Neuronal stem cell (in vitro differentiated cells): ENCODE measurements around the gene PIERCE2.

Experiments
- DNase-seq: peaks from one replicate; pipeline ENCODE4 v3.0.0-alpha.2; 2013; ENCODE audit warnings: low spot score
- H2AFZ ChIP-seq: one replicate; pipeline ENCODE4 v1.6.1; 2013; ENCODE audit warnings: mild to moderate bottlenecking, low read length, inconsistent platforms
- H2AK5ac ChIP-seq: 2 replicates; pipeline ENCODE4 v1.6.1; 2013; ENCODE audit warnings: low read depth, mild to moderate bottlenecking, inconsistent platforms, low read length, moderate library complexity, mixed read lengths
- H2BK120ac ChIP-seq: 2 replicates; pipeline ENCODE4 v1.6.1; 2013; ENCODE audit warnings: low read depth, mild to moderate bottlenecking, inconsistent platforms, low read length, moderate library complexity, mixed read lengths
- H2BK12ac ChIP-seq: one replicate; pipeline ENCODE4 v1.6.1; 2013; ENCODE audit warnings: low read length, inconsistent platforms
- H2BK15ac ChIP-seq: 2 replicates; pipeline ENCODE4 v1.6.1; 2013; ENCODE audit warnings: mild to moderate bottlenecking, low read length, inconsistent platforms, mixed read lengths
- H2BK5ac ChIP-seq: one replicate; pipeline ENCODE4 v1.6.1; 2013; ENCODE audit warnings: inconsistent platforms, mild to moderate bottlenecking, low read length, moderate library complexity
- H3K14ac ChIP-seq: one replicate; pipeline ENCODE4 v1.6.1; 2013; ENCODE audit warnings: low read length, inconsistent platforms
- H3K18ac ChIP-seq: 2 replicates; pipeline ENCODE4 v1.6.1; 2013; ENCODE audit warnings: low read length, inconsistent platforms
- H3K23ac ChIP-seq: 2 replicates; pipeline ENCODE4 v1.6.1; 2013; ENCODE audit warnings: low read depth, mild to moderate bottlenecking, mixed read lengths, low read length, inconsistent platforms; ENCODE audit not compliant: poor library complexity
- H3K27ac ChIP-seq: replicated peaks from 3 replicates; pipeline ENCODE4 v1.5.1; 2013; ENCODE audit warnings: low read length, inconsistent platforms
- H3K27me3 ChIP-seq, 3 experiments: 2 replicates each; pipeline ENCODE4 v1.6.1; 2013; ENCODE audit warnings: low read length in 3 of 3, mild to moderate bottlenecking in 2 of 3, inconsistent platforms in 1 of 3, low read depth in 1 of 3, mixed read lengths in 1 of 3, moderate library complexity in 1 of 3; ENCODE audit not compliant: control insufficient read depth in 3 of 3, insufficient read depth in 3 of 3
- H3K36me3 ChIP-seq, 2 donors: replicated peaks in 1 of 2; 2 replicates each; pipeline ENCODE4 v1.6.1; 2013; ENCODE audit warnings: low read length in 2 of 2; ENCODE audit not compliant: control insufficient read depth in 2 of 2, insufficient read depth in 2 of 2
- H3K4ac ChIP-seq: 2 replicates; pipeline ENCODE4 v1.6.1; 2013; ENCODE audit warnings: inconsistent platforms, mild to moderate bottlenecking, low read length, moderate library complexity
- H3K4me1 ChIP-seq, 2 donors: 1 replicate in 1 of 2; 2 replicates in 1 of 2; pipeline ENCODE4 v1.6.1; 2013; ENCODE audit warnings: low read length in 2 of 2, low read depth in 1 of 2; ENCODE audit not compliant: control insufficient read depth in 2 of 2, insufficient read depth in 1 of 2
- H3K4me2 ChIP-seq: one replicate; pipeline ENCODE4 v1.6.1; 2013; ENCODE audit warnings: mild to moderate bottlenecking, low read length, inconsistent platforms; ENCODE audit not compliant: insufficient read depth, poor library complexity, severe bottlenecking
- H3K4me3 ChIP-seq, 2 donors: 2 replicates each; pipeline ENCODE4 v1.5.1; 2013; ENCODE audit warnings: low read length in 2 of 2, mild to moderate bottlenecking in 2 of 2, inconsistent platforms in 1 of 2, moderate library complexity in 1 of 2
- H3K79me1 ChIP-seq: one replicate; pipeline ENCODE4 v1.6.1; 2013; ENCODE audit warnings: low read depth, mild to moderate bottlenecking, inconsistent platforms, low read length, moderate library complexity
- H3K9ac ChIP-seq: one replicate; pipeline ENCODE4 v1.6.1; 2013; ENCODE audit warnings: mild to moderate bottlenecking, low read depth, low read length, inconsistent platforms; ENCODE audit not compliant: poor library complexity
- H3K9me3 ChIP-seq, 2 donors: replicated peaks in 1 of 2; 2 replicates each; pipeline versions ENCODE3 to v1.6.1; 2013; ENCODE audit warnings: low read length in 2 of 2, mild to moderate bottlenecking in 2 of 2, inconsistent platforms in 1 of 2, low read depth in 1 of 2, mixed read lengths in 1 of 2, moderate library complexity in 1 of 2; ENCODE audit not compliant: control insufficient read depth in 2 of 2, insufficient read depth in 1 of 2
- H4K8ac ChIP-seq: one replicate; pipeline ENCODE4 v1.6.1; 2013; ENCODE audit warnings: low read depth, mild to moderate bottlenecking, inconsistent platforms, low read length, moderate library complexity
- H4K91ac ChIP-seq: one replicate; pipeline ENCODE4 v1.6.1; 2013; ENCODE audit warnings: low read length, low read depth, mild to moderate bottlenecking, inconsistent platforms; ENCODE audit not compliant: poor library complexity
- WGBS, 2 donors: extraction: QIAGEN DNeasy Blood & Tissue Kit; methylation state at CpG; one replicate each; pipeline ENCODE4 v1.1.7; 2013; ENCODE audit warnings: missing lambda C conversion rate in 2 of 2, mixed read lengths in 1 of 2; ENCODE audit not compliant: insufficient read length in 2 of 2, insufficient replicate concordance in 1 of 2; ENCODE audit errors: extremely low coverage in 2 of 2; 5-methylcytosine and 5-hydroxymethylcytosine counted together

PIERCE2 gene

GRCh38 chr15:55383687-55384086 lies 24.6 kb upstream of the PIERCE2 start:
- no peak overlapping the region for H2BK5ac ChIP-seq

DNA sequence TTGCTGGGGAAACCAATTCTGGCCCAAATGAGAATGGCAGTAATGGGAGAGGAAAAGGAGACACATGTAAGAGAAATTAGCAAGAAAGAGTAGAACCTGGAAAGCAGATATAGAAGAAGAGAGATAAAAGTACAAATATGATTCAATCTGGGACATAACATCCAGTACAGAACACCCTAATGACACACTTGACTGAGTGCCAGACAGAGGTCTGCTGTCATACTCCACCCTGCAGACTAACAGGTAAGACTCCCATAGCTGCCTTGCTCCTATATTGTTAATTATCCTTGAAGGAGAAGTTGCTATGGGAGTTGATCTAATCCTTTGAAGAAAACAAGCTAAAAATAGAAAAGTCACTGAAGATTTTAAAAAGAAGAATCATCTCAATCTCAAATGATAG lies 21.3 kb upstream of the PIERCE2 start:
- Histone ChIP-seq H2BK12ac (no peak overlapping the region), H3K18ac (no peak overlapping the region), H3K9me3 (no peaks in the 10 kb centered on the region), H2BK5ac (no peak overlapping the region), H2BK15ac (no peak overlapping the region), H4K91ac (no peak overlapping the region), H3K14ac (no peak overlapping the region), H2BK120ac (no peak overlapping the region), H2AFZ (no peak overlapping the region), H3K36me3 (no peaks in the 10 kb centered on the region), H2AK5ac (no peak overlapping the region), H3K4me3 (no peak overlapping the region), H3K4me2 (no peak overlapping the region), H3K79me1 (no peaks in the 10 kb centered on the region), H3K4ac (no peak overlapping the region), H3K27me3 (no peaks in the 10 kb centered on the region), H3K9ac (no peak overlapping the region), H3K4me1 (no peaks in the 10 kb centered on the region), H3K27ac (no peak overlapping the region), H4K8ac (no peak overlapping the region), H3K23ac (no peak overlapping the region)
- DNase-seq, result no peak

More at GRCh38 chr15:55383687-55384086, 24.6 kb upstream of the PIERCE2 start:
- no peak overlapping the region for H2AK5ac ChIP-seq
- no CpG with 5 or more reads among the region's 2 CpGs for WGBS, 2 donors
- H3K23ac ChIP-seq, result no peak overlapping the region
- no peaks in the 10 kb centered on the region for H3K9me3 ChIP-seq
- no peak overlapping the region for H2BK120ac ChIP-seq
- no peak for DNase-seq
- no peak overlapping the region for H4K8ac ChIP-seq
- H3K4me2 ChIP-seq, result no peak overlapping the region
- no peak overlapping the region for H4K91ac ChIP-seq
- H3K4me3 ChIP-seq, result no peak overlapping the region
- H3K36me3 ChIP-seq, result no peaks in the 10 kb centered on the region
- no peak overlapping the region for H3K9ac ChIP-seq
- no peak overlapping the region for H3K14ac ChIP-seq
- H3K27me3 ChIP-seq, result no peaks in the 10 kb centered on the region
- no peak overlapping the region for H2BK15ac ChIP-seq
- no peak overlapping the region for H2AFZ ChIP-seq
- H3K18ac ChIP-seq, result no peak overlapping the region
- H3K27ac ChIP-seq, result no peak overlapping the region
- H3K4ac ChIP-seq, result no peak overlapping the region
- H3K4me1 ChIP-seq, result no peaks in the 10 kb centered on the region
- H2BK12ac ChIP-seq, result no peak overlapping the region
- no peaks in the 10 kb centered on the region for H3K79me1 ChIP-seq

- H2BK15ac ChIP-seq, result no peak overlapping the region
Observed at GRCh38 chr15:55389264-55389607, 19.1 kb upstream of the PIERCE2 start.

GRCh38 chr15:55394694-55395093 lies 13.6 kb upstream of the PIERCE2 start:
- no peak for DNase-seq

More at GRCh38 chr15:55389264-55389607, 19.1 kb upstream of the PIERCE2 start:
- H3K36me3 ChIP-seq, result no peaks in the 10 kb centered on the region
- H3K9me3 ChIP-seq, result no peaks in the 10 kb centered on the region
- H2AFZ ChIP-seq, result no peak overlapping the region
- H3K4me1 ChIP-seq, result no peaks in the 10 kb centered on the region
- H3K18ac ChIP-seq, result no peak overlapping the region
- H3K4me2 ChIP-seq, result no peak overlapping the region
- no peak overlapping the region for H2AK5ac ChIP-seq
- H3K9ac ChIP-seq, result no peak overlapping the region
- no peak overlapping the region for H2BK120ac ChIP-seq
- H3K4ac ChIP-seq, result no peak overlapping the region
- H3K4me3 ChIP-seq, result no peak overlapping the region
- no peak overlapping the region for H4K8ac ChIP-seq
- no peak overlapping the region for H3K27ac ChIP-seq
- no peaks in the 10 kb centered on the region for H3K79me1 ChIP-seq
- no peak overlapping the region for H4K91ac ChIP-seq
- no peak overlapping the region for H3K23ac ChIP-seq
- H2BK12ac ChIP-seq, result no peak overlapping the region
- DNase-seq, result no peak
- no peaks in the 10 kb centered on the region for H3K27me3 ChIP-seq
- H3K14ac ChIP-seq, result no peak overlapping the region
- no peak overlapping the region for H2BK5ac ChIP-seq

More at GRCh38 chr15:55394694-55395093, 13.6 kb upstream of the PIERCE2 start:
- no peak overlapping the region for H2BK12ac ChIP-seq
- no peak overlapping the region for H2BK15ac ChIP-seq
- no peaks in the 10 kb centered on the region for H3K27me3 ChIP-seq
- H3K4me3 ChIP-seq, result no peak overlapping the region
- no peak overlapping the region for H4K91ac ChIP-seq
- H3K4ac ChIP-seq, result no peak overlapping the region
- H3K79me1 ChIP-seq, result no peaks in the 10 kb centered on the region
- H4K8ac ChIP-seq, result no peak overlapping the region
- no peak overlapping the region for H3K27ac ChIP-seq
- H3K23ac ChIP-seq, result no peak overlapping the region
- WGBS, 2 donors, result no CpG with 5 or more reads among the region's 1 CpG
- H3K9ac ChIP-seq, result no peak overlapping the region
- no peak overlapping the region for H3K18ac ChIP-seq
- no peak overlapping the region for H2BK120ac ChIP-seq
- H3K4me1 ChIP-seq, result no peaks in the 10 kb centered on the region
- H3K36me3 ChIP-seq, result no peaks in the 10 kb centered on the region
- H2AFZ ChIP-seq, result no peak overlapping the region
- peaks cover 0 to 10% of the 10 kb centered on the region in 2 donors for H3K9me3 ChIP-seq
- H2AK5ac ChIP-seq, result no peak overlapping the region
- no peak overlapping the region for H3K14ac ChIP-seq
- no peak overlapping the region for H2BK5ac ChIP-seq
- no peak overlapping the region for H3K4me2 ChIP-seq
